GM21717 (cell line): ENCODE measurements around the gene PRICKLE4.
"Not testable (repeated sequence)": the region's sequence is repeated elsewhere in the genome, so short reads cannot be mapped to it uniquely, and the experiment has no call there.

ENCODE experiments used
- ATAC-seq: cut with Tn5 transposase; IDR thresholded peaks from one replicate; pipeline ENCODE4 v1.9.1; 2021; ENCODE audit warnings: mild to moderate bottlenecking, moderate library complexity; ENCODE audit not compliant: unreplicated experiment

Gene PRICKLE4

GRCh38 chr6:41790045-41790444, 9.5 kb downstream of the PRICKLE4 start:
- ATAC-seq, result no peak

GRCh38 chr6:41791305-41791704, 10.7 kb downstream of the PRICKLE4 start:
- ATAC-seq, result no peak

DNA sequence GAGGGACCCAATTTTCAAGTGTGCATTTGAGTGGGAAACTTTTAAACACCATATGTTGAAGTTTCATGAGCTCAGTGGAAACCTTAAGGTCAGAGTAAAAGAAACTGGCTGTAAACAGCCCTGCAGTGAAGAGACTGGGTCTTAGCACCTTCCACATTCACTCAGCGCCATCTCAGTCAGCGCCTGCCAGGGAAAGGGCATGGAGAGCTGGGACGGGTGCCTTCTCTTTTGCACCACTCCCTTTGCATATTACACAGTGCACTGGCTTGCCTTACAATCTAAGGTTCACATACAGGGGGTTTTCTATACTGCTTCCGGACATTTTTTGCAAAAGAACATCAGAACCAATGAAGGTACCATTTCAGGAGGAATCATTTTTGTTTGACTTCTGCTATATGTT, 11.4 kb downstream of the PRICKLE4 start:
- ATAC-seq, result no peak

DNA sequence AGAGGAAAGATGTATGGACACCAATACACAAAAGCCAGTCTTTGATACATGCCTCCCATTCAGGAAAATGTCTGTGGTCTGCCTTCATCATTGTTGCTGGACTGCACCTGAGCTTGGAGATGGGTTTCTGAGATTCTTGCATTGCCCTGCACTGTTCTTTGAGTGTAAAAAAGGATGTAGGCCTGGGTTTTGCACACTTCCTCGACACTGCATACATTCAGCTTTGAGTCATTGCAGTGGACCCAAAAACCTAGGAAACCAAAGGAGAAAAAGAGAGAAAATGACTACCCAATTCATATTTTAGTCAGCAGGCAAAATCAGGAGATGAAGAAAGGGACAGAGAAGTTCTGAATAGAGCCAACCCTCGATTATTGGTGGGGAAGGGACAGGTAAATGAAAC, 15.9 kb downstream of the PRICKLE4 start:
- no peak for ATAC-seq

GRCh38 chr6:41798901-41799558, 18.4 kb downstream of the PRICKLE4 start:
- no peak for ATAC-seq

DNA sequence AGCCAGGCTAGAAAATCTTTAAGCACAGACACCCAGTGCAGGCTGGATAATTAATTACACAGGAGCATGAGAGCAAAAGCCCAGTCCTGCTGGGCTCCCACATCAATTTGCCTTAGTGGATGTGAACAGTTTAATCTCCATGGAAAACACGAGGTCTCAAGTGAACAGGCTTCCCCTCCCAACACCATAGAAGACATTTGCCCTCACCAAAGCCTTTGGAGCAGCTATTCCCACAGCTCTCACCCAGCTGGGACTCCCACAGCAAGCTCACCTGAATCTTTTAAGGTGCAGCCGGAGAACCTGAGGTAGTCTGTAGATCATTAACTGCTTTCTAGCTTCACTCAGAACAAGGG, 19.0 kb downstream of the PRICKLE4 start:
- no peak for ATAC-seq

DNA sequence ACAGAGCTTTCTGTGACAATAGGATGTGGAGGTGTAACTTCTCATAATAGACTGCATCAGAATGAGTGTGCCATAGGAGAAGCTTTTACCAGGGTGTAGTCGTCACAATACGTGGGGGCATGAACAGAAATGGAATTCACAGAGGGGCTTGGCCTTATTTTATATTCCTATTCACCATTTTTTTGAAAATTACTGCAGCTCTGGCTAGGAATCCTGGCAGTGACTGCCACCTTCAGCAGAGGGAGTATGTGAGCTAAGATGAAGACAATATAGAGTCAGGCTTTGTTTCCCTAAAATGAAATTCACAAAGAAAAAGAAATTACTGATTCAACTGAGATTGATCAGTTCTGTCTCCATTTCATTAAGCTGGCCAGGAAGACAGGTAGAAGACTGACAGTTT, 20.8 kb downstream of the PRICKLE4 start:
- ATAC-seq, result no peak

DNA sequence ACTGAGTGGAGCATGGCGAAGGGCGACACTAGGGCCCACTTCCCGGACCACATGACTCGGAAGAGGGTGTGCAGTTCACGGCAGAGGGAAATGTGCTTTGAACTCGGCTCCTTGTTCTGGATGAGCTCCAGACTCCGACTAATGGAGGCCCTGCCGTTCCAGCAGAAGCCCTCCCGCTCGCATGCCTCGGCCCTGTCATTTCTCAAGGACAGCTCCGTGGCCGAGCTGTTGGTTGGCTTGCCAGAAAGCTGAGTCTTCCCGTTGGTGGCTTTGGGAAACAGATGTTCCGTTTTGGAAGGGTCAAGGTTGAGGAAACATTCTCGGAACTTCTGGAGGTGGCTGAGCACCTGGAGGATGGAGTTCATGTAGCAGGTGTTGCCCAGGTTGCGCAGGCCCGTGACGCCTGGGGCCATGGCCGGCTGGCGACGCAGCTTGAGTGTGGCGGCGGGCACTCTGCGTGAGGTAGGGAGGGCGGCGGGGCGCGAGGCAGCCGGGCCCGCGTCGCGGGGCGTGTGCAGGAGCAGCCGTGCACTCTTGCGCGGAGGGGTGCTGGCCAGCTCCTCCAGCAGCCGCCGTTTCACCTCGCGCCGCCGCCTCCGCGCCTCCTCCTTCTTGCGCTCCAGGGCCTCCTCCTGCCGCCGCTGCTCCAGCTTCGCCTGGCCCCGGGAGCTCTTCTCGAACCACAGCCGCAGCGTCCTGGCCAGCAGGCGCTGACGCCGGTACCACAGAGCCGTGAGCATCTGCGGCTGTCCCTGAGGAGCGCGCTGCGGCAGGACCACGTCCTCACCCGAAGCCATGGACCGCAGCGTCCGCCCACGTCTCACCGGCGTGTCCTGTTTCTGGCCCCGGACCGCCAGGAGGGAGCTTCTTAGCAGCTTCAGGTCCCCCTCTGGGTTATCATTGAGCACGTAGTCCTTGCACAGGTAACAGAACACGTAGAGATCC, 25.5 kb downstream of the PRICKLE4 start:
- no peak for ATAC-seq

DNA sequence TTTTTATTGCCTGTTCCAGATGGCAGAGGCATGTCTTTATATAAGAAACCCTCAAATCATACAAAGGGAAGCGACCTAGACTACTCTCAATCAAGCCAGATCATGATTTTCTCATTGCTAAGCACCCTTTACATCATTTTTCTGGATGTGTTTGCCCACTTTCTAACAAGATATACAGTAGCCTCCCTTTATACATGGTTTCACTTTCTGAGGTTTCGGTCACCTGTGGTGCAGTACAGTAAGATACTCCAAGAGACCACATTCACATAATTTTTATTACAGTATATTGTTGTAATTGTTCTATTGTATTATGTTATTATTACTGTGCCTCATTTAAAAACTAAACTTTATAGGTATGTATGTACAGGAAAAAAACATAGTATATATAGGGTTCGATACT, 30.5 kb downstream of the PRICKLE4 start:
- no peak for ATAC-seq

DNA sequence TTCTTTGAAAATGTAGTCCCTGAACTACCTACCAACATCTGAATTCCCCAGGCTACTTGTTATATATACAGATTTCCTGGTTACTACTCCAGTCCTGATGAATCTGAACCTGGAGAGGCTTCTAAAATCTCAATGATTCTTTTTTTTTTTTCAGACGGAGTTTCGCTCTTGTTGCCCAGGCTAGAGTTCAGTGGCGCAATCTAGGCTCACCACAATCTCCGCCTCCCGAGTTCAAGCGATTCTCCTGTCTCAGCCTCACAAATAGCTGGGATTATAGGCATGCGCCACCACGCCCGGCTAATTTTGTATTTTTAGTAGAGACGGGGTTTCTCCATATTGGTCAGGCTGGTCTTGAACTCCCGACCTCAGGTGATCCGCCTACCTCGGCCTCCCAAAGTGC, 31.4 kb downstream of the PRICKLE4 start:
- not testable (repeated sequence) for ATAC-seq

GRCh38 chr6:41813469-41813868, 32.9 kb downstream of the PRICKLE4 start:
- no peak for ATAC-seq

DNA sequence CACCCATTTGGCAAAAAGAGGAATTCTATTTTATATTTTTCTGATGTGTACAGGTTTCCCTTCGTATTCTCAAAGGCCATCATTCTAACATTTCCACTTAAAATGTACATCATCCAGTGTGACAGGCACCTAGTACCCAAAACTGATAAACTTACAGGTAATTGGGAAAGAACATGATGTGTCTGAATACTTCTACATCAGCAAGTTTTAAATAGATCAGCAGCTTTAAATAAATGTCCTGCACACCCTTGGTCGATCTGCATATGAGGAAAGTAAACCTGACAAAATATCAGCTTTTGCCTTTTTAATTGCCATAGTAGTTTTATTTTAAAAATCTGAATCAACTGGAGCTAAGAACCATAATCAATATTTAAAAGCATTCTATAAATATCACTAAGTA, 33.4 kb downstream of the PRICKLE4 start:
- ATAC-seq, result no peak

DNA sequence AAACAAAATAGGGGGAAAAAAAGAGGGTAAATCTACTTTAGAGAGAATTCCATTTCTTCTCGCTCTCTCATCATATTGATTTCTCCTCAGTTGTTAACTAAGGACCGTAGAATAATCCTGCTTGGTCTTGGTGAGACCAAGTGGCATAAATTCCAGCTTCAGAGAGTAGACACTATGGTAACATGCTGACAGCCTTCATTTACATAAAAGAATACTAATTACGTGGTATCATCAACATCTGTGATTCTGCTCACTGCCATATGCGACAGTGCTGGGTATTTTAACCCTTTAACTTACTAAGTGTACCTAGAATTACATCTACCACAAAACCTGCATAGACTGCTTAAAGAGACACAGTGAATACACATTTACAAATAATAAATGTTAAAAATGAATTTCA, 34.0 kb downstream of the PRICKLE4 start:
- no peak for ATAC-seq

DNA sequence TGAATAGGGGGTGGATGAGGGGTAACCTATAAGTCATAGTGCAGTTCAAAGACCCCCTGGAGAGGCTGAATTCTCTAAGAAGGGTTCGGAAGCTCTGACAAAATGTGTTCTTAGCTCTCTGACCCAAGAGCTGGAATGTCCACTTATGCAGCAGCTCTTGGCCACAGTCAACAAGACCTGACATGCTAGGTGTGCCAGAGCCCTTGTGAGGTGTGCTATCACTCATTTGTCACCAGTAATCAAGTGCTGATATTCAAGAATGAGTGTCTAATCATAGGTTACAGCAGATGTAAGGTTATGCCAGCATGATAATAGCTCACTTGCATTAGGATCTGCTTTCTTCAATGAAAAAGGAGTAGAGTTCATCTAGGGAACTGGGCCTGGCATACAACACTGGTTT, 35.0 kb downstream of the PRICKLE4 start:
- ATAC-seq, result no peak

DNA sequence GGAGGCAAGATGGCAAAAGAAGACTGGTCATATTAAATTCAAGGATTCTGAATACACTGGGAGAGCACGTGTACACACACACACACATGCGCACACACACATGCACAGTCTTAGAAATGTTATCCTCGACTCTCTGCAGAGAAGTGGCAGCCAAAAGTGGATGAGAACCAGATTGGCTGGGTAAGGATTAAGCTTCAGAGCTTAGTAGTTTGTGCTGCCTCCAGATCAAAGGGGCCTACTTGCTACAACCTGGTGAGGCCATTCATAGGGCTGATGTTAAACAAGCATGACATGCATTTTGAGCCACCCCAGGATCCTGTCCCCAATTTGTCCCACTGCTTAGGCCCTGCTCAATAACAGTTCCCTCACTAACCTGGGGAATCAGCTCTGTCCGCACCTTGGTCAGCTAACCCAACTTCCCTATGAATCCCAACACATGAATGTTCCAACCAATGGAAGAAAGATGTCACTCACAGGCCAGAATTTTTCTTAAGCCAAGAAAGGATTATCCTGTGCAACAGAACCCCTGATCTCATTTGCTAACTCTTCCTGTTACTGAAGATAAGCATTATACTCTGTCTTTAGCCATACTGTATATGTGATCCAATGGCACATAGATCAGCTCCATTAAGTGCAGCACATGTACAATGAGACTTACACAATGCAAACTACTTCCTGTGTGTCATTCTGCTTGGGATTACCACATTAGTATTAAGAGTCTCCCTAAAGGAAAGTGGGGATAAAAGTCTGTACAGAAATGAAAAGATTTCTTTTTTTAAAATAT, 37.9 kb downstream of the PRICKLE4 start:
- ATAC-seq, result no peak

- ATAC-seq, result no peak
These were observed 40.7 kb downstream of the PRICKLE4 start for GRCh38 chr6:41821266-41821665.

- no peak for ATAC-seq
These were observed 41.4 kb downstream of the PRICKLE4 start for GRCh38 chr6:41822021-41822420.

GRCh38 chr6:41823178-41823577, 42.6 kb downstream of the PRICKLE4 start:
- no peak for ATAC-seq

DNA sequence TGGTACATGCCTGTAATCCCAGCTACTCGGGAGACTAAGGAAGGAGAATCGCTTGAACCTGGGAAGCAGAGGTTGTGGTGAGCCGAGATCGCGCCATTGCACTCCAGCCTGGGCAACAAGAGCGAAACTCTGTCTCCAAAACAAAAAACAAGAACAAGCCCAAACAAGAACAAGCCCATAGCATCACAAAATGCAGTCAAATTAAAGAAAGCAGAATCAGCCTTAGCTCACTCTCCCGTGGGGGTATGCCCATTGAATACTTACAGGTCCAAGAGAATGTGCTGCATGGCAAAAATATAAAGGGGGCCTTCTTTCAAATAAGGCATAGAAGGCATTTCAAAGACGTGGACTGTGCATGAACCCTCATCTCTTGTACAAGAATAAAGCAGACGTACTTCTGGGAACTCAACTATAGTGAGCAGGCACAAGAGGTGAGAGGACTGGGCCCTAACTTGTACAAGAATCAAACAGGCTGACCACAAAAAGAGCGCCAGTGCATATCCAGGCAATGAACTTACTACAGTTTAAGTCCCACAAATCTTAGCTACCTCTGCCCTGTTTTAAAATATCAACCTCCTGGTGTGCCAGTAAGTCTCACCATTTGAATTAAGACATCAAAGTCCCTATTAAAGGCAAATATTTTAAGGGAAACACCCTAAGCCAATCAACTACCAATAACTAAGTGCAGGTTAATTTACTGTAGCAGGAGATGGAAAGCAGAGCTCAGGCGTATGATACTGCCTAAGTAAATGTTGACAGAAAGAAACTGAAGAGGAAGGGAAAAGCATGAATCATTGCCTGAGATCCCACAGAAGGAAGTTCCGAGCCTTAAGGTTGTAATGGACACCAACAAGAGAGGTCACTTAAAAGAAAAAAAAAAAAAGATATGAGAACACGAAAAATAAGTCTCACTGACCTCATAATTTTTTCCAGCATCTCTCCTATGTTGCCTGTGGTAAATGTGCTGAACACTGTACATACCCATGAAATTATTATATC, 44.3 kb downstream of the PRICKLE4 start:
- ATAC-seq, result no peak

- ATAC-seq, result no peak
These were observed 45.9 kb downstream of the PRICKLE4 start for GRCh38 chr6:41826343-41827022.
